SJCRH30 (cell line): ENCODE measurements around the gene RTL10. TPM values are rescaled to one million over a fixed set of nuclear protein-coding genes. Genes with fewer than 3 reads are reported as not detected.
"Not testable (repeated sequence)": the region's sequence is repeated elsewhere in the genome, so short reads cannot be mapped to it uniquely, and the experiment has no call there.

Source experiments
- DNase-seq, 2 experiments: peaks; one replicate each; pipeline ENCODE4 v3.0.0-alpha.2; 2015 to 2020
- H3K27ac ChIP-seq: fragments of 250-450 bp; sonication (Bioruptor Pico); 2 replicates; pipeline ENCODE4 v1.5.1; 2020; ENCODE audit warnings: mild to moderate bottlenecking, moderate library complexity
- H3K27me3 ChIP-seq: fragments of 250-450 bp; sonication (Bioruptor Pico); 2 replicates; pipeline ENCODE4 v1.5.1; 2020; ENCODE audit warnings: mild to moderate bottlenecking, moderate library complexity
- H3K36me3 ChIP-seq: fragments of 250-450 bp; sonication (Bioruptor Pico); 2 replicates; pipeline ENCODE4 v1.5.1; 2020; ENCODE audit warnings: mild to moderate bottlenecking, moderate library complexity
- H3K4me1 ChIP-seq: fragments of 250-450 bp; sonication (Bioruptor Pico); 2 replicates; pipeline ENCODE4 v1.5.1; 2020; ENCODE audit warnings: mild to moderate bottlenecking, moderate library complexity
- H3K4me3 ChIP-seq: fragments of 250-450 bp; sonication (Bioruptor Pico); 2 replicates; pipeline ENCODE4 v1.5.1; 2020; ENCODE audit warnings: mild to moderate bottlenecking, moderate library complexity
- H3K9me3 ChIP-seq: fragments of 250-450 bp; sonication (Bioruptor Pico); replicated peaks from 2 replicates; pipeline ENCODE4 v1.5.1; 2020; ENCODE audit warnings: mild to moderate bottlenecking, moderate library complexity
- total RNA-seq: library from RNA; depleted of rRNA; stranded (reverse); fragments of >200 nt; shearing (Covaris generic); gene quantifications from 2 replicates; pipeline ENCODE4 v1.2.3, GENCODE V29; 2014

The RTL10 gene
- total RNA-seq, 1 experiment from 2014 or later, result 19.1 TPM

- not testable (repeated sequence) for H3K36me3 ChIP-seq, H3K27me3 ChIP-seq, H3K9me3 ChIP-seq, H3K4me3 ChIP-seq, DNase-seq
- peaks cover 80% of the 10 kb centered on the region for H3K4me1 ChIP-seq
- H3K27ac ChIP-seq, result peak overlapping the region; percentile 81
These were observed 28.8 kb upstream of the RTL10 start for GRCh38 chr22:19883446-19883845.

GRCh38 chr22:19882446-19883381 is 28.0 kb upstream of the RTL10 start:
- no peaks in the 10 kb centered on the region for H3K9me3 ChIP-seq
- no peak overlapping the region for H3K4me3 ChIP-seq
- DNase-seq, result peak; percentile 36 to 53
- H3K27ac ChIP-seq, result peak overlapping the region; percentile 81
- H3K36me3 ChIP-seq, result no peaks in the 10 kb centered on the region
- H3K27me3 ChIP-seq, result no peaks in the 10 kb centered on the region
- peaks cover 84% of the 10 kb centered on the region for H3K4me1 ChIP-seq

GRCh38 chr22:19880786-19881569 is 26.3 kb upstream of the RTL10 start:
- H3K4me3 ChIP-seq, result peak overlapping the region; percentile 38

GRCh38 chr22:19879992-19880785 is 25.5 kb upstream of the RTL10 start:
- Histone ChIP-seq H3K4me1 (peaks cover 80% of the 10 kb centered on the region), H3K4me3 (peak overlapping the region; percentile 38), H3K36me3 (no peaks in the 10 kb centered on the region), H3K27me3 (no peaks in the 10 kb centered on the region), H3K27ac (peak overlapping the region; percentile 81), H3K9me3 (no peaks in the 10 kb centered on the region)
- peak in 1 of 2 experiments; percentile 18 for DNase-seq

More at GRCh38 chr22:19880786-19881569, 26.3 kb upstream of the RTL10 start:
- peak; percentile 89 to 94 for DNase-seq
- Histone ChIP-seq H3K9me3 (no peaks in the 10 kb centered on the region), H3K27me3 (no peaks in the 10 kb centered on the region), H3K36me3 (no peaks in the 10 kb centered on the region), H3K27ac (peak overlapping the region; percentile 81), H3K4me1 (peaks cover 80% of the 10 kb centered on the region)

GRCh38 chr22:19879643-19879991 is 24.9 kb upstream of the RTL10 start:
- Histone ChIP-seq H3K27ac (peak overlapping the region; percentile 81), H3K4me1 (peaks cover 80% of the 10 kb centered on the region), H3K9me3 (no peaks in the 10 kb centered on the region), H3K36me3 (no peaks in the 10 kb centered on the region), H3K27me3 (no peaks in the 10 kb centered on the region), H3K4me3 (peak overlapping the region; percentile 38)
- peak in 1 of 2 experiments; percentile 6 for DNase-seq

- no peaks in the 10 kb centered on the region for H3K36me3 ChIP-seq
- no peak overlapping the region for H3K27ac ChIP-seq
- H3K4me1 ChIP-seq, result peaks cover 80% of the 10 kb centered on the region
- no peak overlapping the region for H3K4me3 ChIP-seq
- peak in 1 of 2 experiments; percentile 6 for DNase-seq
- H3K9me3 ChIP-seq, result no peaks in the 10 kb centered on the region
- no peaks in the 10 kb centered on the region for H3K27me3 ChIP-seq
These were observed 24.5 kb upstream of the RTL10 start for GRCh38 chr22:19879246-19879570.

- Histone ChIP-seq H3K4me1 (peaks cover 82% of the 10 kb centered on the region), H3K36me3 (no peaks in the 10 kb centered on the region), H3K27ac (no peak overlapping the region), H3K4me3 (no peak overlapping the region), H3K27me3 (no peaks in the 10 kb centered on the region), H3K9me3 (no peaks in the 10 kb centered on the region)
- DNase-seq, result no peak
These were observed 24.0 kb upstream of the RTL10 start for GRCh38 chr22:19878461-19879245.

- H3K4me1 ChIP-seq, result peaks cover 83% of the 10 kb centered on the region
- H3K4me3 ChIP-seq, result no peak overlapping the region
- no peaks in the 10 kb centered on the region for H3K9me3 ChIP-seq
- H3K27ac ChIP-seq, result peak overlapping the region; percentile 7; the same call in 1 of the 2 replicates
- H3K36me3 ChIP-seq, result no peaks in the 10 kb centered on the region
- H3K27me3 ChIP-seq, result no peaks in the 10 kb centered on the region
- peak in 1 of 2 experiments; percentile 41 for DNase-seq
These were observed 23.1 kb upstream of the RTL10 start for GRCh38 chr22:19877626-19878339.

GRCh38 chr22:19876941-19877625 is 22.4 kb upstream of the RTL10 start:
- Histone ChIP-seq H3K27me3 (no peaks in the 10 kb centered on the region), H3K4me1 (peaks cover 79% of the 10 kb centered on the region), H3K9me3 (no peaks in the 10 kb centered on the region), H3K4me3 (no peak overlapping the region), H3K36me3 (no peaks in the 10 kb centered on the region), H3K27ac (no peak overlapping the region; the same call in 1 of the 2 replicates)
- no peak for DNase-seq

- no peak overlapping the region for H3K4me3 ChIP-seq
- DNase-seq, result peak in 1 of 2 experiments; percentile 7
- no peak overlapping the region for H3K27ac ChIP-seq
- no peaks in the 10 kb centered on the region for H3K27me3 ChIP-seq
- H3K4me1 ChIP-seq, result peaks cover 72% of the 10 kb centered on the region
- H3K9me3 ChIP-seq, result no peaks in the 10 kb centered on the region
- no peaks in the 10 kb centered on the region for H3K36me3 ChIP-seq
These were observed 21.8 kb upstream of the RTL10 start for GRCh38 chr22:19876314-19876940.

- Histone ChIP-seq H3K27me3 (no peaks in the 10 kb centered on the region), H3K4me1 (peaks cover 68% of the 10 kb centered on the region), H3K36me3 (no peaks in the 10 kb centered on the region), H3K27ac (no peak overlapping the region; the same call in 1 of the 2 replicates), H3K4me3 (no peak overlapping the region), H3K9me3 (no peaks in the 10 kb centered on the region)
- DNase-seq, result peak in 1 of 2 experiments; percentile 3
These were observed 21.0 kb upstream of the RTL10 start for GRCh38 chr22:19875531-19876313.

- Histone ChIP-seq H3K36me3 (no peaks in the 10 kb centered on the region), H3K4me3 (no peak overlapping the region), H3K4me1 (peaks cover 62% of the 10 kb centered on the region), H3K27me3 (no peaks in the 10 kb centered on the region), H3K27ac (peak overlapping the region; percentile 31; the same call in 1 of the 2 replicates), H3K9me3 (no peaks in the 10 kb centered on the region)
- DNase-seq, result no peak
These were observed 20.4 kb upstream of the RTL10 start for GRCh38 chr22:19875061-19875530.
